ENCODE results near the gene RGS21.

DNA sequence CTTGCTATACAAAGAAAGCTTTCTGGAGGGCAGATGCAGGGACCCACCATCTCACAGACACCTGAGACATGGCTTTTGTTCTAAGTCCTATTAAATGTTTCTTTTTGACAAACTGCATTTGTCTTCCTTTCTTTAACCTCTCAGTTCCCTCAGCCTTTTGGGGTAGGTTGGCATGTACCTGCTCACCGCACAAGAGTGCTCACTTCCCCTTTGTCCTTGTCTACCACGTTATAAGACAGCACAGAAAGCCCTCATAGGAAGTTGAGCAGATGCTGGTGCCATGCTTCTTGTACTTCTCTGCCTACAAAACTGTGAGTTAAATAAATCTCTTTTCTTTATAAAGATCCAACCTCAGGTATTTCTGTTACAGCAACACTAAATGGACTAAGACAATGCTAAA, 31.9 kb upstream of the RGS21 start:
- TF ChIP-seq, protein P1, sequence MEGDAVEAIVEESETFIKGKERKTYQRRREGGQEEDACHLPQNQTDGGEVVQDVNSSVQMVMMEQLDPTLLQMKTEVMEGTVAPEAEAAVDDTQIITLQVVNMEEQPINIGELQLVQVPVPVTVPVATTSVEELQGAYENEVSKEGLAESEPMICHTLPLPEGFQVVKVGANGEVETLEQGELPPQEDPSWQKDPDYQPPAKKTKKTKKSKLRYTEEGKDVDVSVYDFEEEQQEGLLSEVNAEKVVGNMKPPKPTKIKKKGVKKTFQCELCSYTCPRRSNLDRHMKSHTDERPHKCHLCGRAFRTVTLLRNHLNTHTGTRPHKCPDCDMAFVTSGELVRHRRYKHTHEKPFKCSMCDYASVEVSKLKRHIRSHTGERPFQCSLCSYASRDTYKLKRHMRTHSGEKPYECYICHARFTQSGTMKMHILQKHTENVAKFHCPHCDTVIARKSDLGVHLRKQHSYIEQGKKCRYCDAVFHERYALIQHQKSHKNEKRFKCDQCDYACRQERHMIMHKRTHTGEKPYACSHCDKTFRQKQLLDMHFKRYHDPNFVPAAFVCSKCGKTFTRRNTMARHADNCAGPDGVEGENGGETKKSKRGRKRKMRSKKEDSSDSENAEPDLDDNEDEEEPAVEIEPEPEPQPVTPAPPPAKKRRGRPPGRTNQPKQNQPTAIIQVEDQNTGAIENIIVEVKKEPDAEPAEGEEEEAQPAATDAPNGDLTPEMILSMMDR (IDR thresholded peaks at IDR 0.05), result no peak
- no peak for TF ChIP-seq EZH2 (IDR thresholded peaks at IDR 0.05; ENCODE audit: borderline replicate concordance, insufficient read depth, low read depth, low read length, poor library complexity, severe bottlenecking)
